HCT116 (cell line): Measurements from ENCODE around the gene SUGCT.

Experiments
- CEBPB ChIP-seq: IDR thresholded peaks from 2 replicates; pipeline ENCODE4 v1.6.1; 2012; ENCODE audit warnings: low read depth
- CTCF ChIP-seq, 3 experiments: fragments of 200-600 bp in 1 of 3; sonication (generic) in 1 of 3; IDR thresholded peaks in 2 of 3; conservative IDR thresholded peaks in 1 of 3; 2 replicates each; pipeline ENCODE4 v1.5.1; 2012 to 2017; ENCODE audit warnings: low read depth in 2 of 3, low read length in 2 of 3, antibody characterized with exemption in 1 of 3, borderline replicate concordance in 1 of 3, control low read depth in 1 of 3, mild to moderate bottlenecking in 1 of 3, mixed read lengths in 1 of 3, mixed run types in 1 of 3, moderate library complexity in 1 of 3; ENCODE audit not compliant: insufficient read depth in 1 of 3
- EZH2phosphoT487 ChIP-seq: fragments of 200-600 bp; IDR thresholded peaks from 2 replicates; pipeline ENCODE4 v1.6.1; 2018; ENCODE audit warnings: antibody characterized with exemption, borderline replicate concordance
- POLR2A ChIP-seq: IDR thresholded peaks from 2 replicates; pipeline ENCODE4 v1.7.0; 2011; ENCODE audit warnings: borderline replicate concordance; ENCODE audit not compliant: insufficient read depth, insufficient read length; ENCODE audit errors: extremely low read depth
- REST ChIP-seq: IDR thresholded peaks from 2 replicates; pipeline ENCODE4 v1.6.1; 2012; ENCODE audit warnings: low read depth

GRCh38 chr7:40840990-40841389 is 706.2 kb downstream of the SUGCT start:
- TF ChIP-seq CTCF (IDR thresholded peaks at IDR 0.05 in 2 of 3, conservative IDR thresholded peaks at IDR 0.05 in 1 of 3; ENCODE audit: borderline replicate concordance in 1 of 3, insufficient read depth in 1 of 3, low read depth in 2 of 3, low read length in 2 of 3) (no peak), CEBPB (no peak), REST (no peak), POLR2A (no peak), EZH2phosphoT487 (no peak)
